Measurements from ENCODE around the gene CLIC3.

The CLIC3 gene

GRCh38 chr9:137031904-137032640 is 35.7 kb upstream of the CLIC3 start, which contains the start of gene FUT7:
Gene FUT7, minus strand, starts transcription at chr9:137032088. Its CDS starts 97 bp downstream, at chr9:137031991.
- DNase-seq (ENCODE audit: low read depth in 3 of 3, low spot score in 1 of 3), result no peak

GRCh38 chr9:137030538-137031527 is 34.5 kb upstream of the CLIC3 start:
- DNase-seq (ENCODE audit: low read depth in 3 of 3, low spot score in 1 of 3), result no peak

- no peak for DNase-seq (ENCODE audit: low read depth in 3 of 3, low spot score in 1 of 3)
These were observed 33.6 kb upstream of the CLIC3 start for GRCh38 chr9:137030006-137030405.

GRCh38 chr9:137029058-137029936 is 32.9 kb upstream of the CLIC3 start:
- DNase-seq (ENCODE audit: low read depth in 3 of 3, low spot score in 1 of 3), result peak in 2 of 3 donors; percentile 33 to 69

GRCh38 chr9:137028263-137029057 is 32.1 kb upstream of the CLIC3 start:
- DNase-seq (ENCODE audit: low read depth in 3 of 3, low spot score in 1 of 3), result peak in 2 of 3 donors; percentile 46 to 59

GRCh38 chr9:137027369-137028262 is 31.2 kb upstream of the CLIC3 start, which contains the start of gene ABCA2:
Gene ABCA2, minus strand, starts transcription at chr9:137028237. Its CDS starts 97 bp downstream, at chr9:137028140.
- no peak for DNase-seq (ENCODE audit: low read depth in 3 of 3, low spot score in 1 of 3)

- no peak for DNase-seq (ENCODE audit: low read depth in 3 of 3, low spot score in 1 of 3)
These were observed 30.5 kb upstream of the CLIC3 start for GRCh38 chr9:137026828-137027227.

GRCh38 chr9:137026384-137026783 is 30.0 kb upstream of the CLIC3 start:
- DNase-seq (ENCODE audit: low read depth in 3 of 3, low spot score in 1 of 3), result no peak

- DNase-seq (ENCODE audit: low read depth in 3 of 3, low spot score in 1 of 3), result no peak
These were observed 29.2 kb upstream of the CLIC3 start for GRCh38 chr9:137025517-137025966.

- no peak for DNase-seq (ENCODE audit: low read depth in 3 of 3, low spot score in 1 of 3)
These were observed 27.2 kb upstream of the CLIC3 start for GRCh38 chr9:137023583-137023991.

GRCh38 chr9:137023157-137023556 is 26.8 kb upstream of the CLIC3 start:
- no peak for DNase-seq (ENCODE audit: low read depth in 3 of 3, low spot score in 1 of 3)

- DNase-seq (ENCODE audit: low read depth in 3 of 3, low spot score in 1 of 3), result no peak
These were observed 26.3 kb upstream of the CLIC3 start for GRCh38 chr9:137022662-137023008.

- DNase-seq (ENCODE audit: low read depth in 3 of 3, low spot score in 1 of 3), result peak in 2 of 3 donors; percentile 37 to 58
These were observed 25.8 kb upstream of the CLIC3 start for GRCh38 chr9:137021979-137022661.

- DNase-seq (ENCODE audit: low read depth in 3 of 3, low spot score in 1 of 3), result no peak
These were observed 25.2 kb upstream of the CLIC3 start for GRCh38 chr9:137021568-137021978.

GRCh38 chr9:137020771-137021567 is 24.6 kb upstream of the CLIC3 start:
- DNase-seq (ENCODE audit: low read depth in 3 of 3, low spot score in 1 of 3), result no peak

- DNase-seq (ENCODE audit: low read depth in 3 of 3, low spot score in 1 of 3), result no peak
These were observed 23.7 kb upstream of the CLIC3 start for GRCh38 chr9:137019891-137020683.

Data from stimulated activated CD4-positive, alpha-beta T cell treated with anti-CD3 and anti-CD28 coated beads, TNF-alpha, amount 100 ng/mL, for 1 hour (primary cell).